ENCODE data around the gene TACC2. TPM values are rescaled to one million over a fixed set of nuclear protein-coding genes. Genes with fewer than 3 reads are reported as not detected.
"Not testable (repeated sequence)": the region's sequence is repeated elsewhere in the genome, so short reads cannot be mapped to it uniquely, and the experiment has no call there.

Gene TACC2
- total RNA-seq, 1 donor from 2014 or later, result 10.6 TPM

GRCh38 chr10:121983852-121984251, 5.1 kb upstream of the TACC2 start:
- DNase-seq (ENCODE audit: low spot score), result no peak

DNA sequence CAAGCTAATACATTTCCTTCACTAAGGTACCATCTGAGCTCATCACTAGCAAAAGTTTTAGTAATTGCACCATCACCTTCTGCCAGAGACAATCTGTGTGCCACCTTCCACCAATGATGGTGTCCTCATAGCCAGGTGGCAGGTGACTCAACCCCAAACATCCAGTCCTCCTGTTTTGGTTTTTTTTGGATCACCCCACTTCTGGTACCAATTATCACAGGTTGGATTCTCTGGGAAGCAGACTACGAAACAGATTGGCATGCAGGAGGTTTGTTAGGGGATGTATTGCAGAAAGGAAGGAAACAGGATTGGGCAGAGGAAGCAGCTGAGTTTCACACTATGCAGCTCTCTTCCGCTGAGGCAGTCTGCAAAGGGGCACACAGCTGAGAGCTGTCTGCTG, 4.5 kb upstream of the TACC2 start:
- no peak for DNase-seq (ENCODE audit: low spot score)

DNA sequence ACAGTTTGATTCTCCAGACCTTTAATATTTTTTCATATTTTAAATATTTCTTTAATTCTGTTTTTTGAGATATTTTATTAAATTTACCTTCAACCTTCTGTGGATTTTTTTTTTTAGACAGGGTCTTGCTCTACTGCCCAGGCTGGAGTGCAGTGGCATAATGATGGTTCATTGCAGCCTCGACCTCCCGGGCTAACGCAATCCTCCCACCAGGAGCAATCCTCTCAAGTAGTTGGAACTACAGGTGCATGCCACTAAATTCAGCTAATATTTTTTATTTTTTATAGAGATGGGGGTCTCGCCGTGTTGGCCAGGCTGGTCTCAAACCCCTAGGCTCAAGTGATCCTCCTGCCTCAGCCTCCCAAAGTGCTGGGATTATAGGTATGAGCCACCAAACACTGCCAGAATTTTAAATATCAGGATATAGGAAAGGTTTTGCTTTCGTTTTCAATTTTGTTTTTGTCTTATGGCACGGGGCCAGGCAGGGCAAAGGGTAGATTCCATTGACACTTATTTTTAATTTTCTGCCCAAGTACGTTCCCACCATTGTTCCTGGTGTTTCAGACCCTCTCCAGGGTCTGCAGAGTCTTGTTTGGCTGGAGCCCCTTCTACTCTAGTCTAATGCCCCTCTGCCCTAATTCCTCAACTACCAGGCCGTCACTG, 1.2 kb downstream of the TACC2 start:
- no peak for DNase-seq (ENCODE audit: low spot score)

- not testable (repeated sequence) for DNase-seq (ENCODE audit: low spot score)
Measured at GRCh38 chr10:121991727-121992126, 2.8 kb downstream of the TACC2 start.

DNA sequence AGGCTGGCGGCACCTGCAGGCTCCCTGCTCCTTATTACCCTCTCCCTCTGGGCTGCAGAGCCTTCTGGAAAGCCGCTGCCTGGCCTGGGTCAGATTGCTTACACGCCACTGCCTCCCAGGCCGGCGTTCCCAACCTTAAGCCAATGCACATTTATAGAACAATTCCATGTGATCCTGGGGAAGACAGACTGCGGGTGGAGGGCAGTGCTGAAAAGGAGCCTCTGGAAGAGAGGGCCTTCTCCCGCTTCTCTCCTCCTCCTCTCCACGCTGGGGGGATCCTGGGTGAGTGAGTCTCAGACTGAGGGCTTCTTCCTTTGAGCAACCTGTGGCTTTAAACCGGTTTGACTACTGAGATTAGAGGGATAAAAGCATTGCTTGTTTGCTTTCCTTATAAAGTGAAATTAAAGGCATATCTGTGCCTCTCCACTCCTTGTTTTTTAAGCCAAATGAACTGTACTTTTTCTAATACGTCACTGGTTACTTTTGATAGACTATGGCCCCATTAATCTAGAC, 5.5 kb downstream of the TACC2 start:
- peak; percentile 44 for DNase-seq (ENCODE audit: low spot score)

GRCh38 chr10:121998462-121998861, 9.5 kb downstream of the TACC2 start:
- no peak for DNase-seq (ENCODE audit: low spot score)

DNA sequence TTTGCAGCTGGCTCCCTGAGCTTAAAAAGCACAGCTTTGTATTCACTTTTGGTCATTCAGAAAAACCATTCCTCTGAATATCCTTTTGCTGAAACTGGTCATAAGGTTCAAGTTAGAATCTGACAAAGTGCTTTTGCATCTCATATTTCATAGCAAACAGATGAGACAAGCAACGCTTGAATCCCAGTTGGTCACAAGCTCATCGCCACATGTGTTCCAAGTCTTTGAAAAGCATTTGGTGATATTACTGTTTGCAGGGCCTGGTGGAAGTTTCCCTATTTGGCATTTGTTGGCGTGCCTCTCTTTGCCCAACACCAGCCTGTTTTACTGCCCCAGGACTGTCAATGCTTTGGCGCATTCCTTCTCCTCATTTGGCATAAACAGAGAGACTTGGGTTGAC, 10.3 kb downstream of the TACC2 start:
- no peak for DNase-seq (ENCODE audit: low spot score)

GRCh38 chr10:122001698-122002097, 12.7 kb downstream of the TACC2 start:
- no peak for DNase-seq (ENCODE audit: low spot score)

DNA sequence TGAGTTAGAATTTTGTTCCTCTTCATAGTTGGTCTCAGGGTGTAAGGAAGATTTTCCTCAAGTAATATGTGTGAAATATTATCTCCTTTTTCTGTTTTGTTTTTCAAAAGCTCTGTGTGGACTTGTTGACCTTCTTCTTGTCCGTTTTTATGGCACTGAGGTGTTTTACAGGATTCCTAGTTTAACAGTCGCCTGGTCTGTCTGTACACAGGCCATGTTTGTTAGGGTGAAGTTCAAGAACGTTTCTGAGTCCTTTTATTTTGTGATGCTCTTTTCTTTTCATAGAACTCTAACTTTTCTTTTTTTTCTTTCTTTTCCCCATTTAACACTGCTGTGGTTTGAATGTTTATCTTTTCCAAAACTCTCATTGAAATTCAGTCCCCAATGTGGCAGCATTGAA, 18.5 kb downstream of the TACC2 start:
- DNase-seq (ENCODE audit: low spot score), result no peak

DNA sequence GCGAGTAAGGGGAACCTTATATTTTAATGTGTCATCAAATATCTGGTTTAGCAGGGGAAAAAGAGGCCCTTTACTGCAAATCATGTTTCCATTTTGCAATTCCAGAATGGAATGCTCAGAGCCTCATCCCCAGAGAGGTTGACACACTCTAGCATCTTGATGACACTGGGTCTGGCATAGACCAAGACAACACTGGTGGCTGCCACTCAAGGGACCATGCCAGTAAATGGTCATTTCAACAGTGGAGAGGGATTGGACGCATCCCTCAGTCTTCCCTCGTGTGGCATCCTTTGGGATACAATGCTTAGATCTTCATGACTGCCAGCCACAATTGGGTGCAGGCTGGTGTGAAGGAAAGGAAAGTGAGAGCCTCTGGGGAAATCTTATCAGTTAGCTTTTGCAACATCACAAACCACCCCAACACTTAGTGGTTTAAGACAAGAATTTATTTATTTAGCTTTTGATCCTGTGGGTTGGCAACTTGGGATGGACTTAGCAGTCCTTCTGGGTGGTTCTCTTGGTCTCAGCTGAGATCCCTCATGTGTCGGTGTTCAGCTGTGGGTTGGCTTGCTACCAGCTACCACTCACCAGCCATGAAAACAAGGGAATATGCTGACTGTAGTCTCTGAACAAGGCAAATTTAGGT, 21.6 kb downstream of the TACC2 start:
- DNase-seq (ENCODE audit: low spot score), result no peak

GRCh38 chr10:122012731-122013130, 23.8 kb downstream of the TACC2 start:
- DNase-seq (ENCODE audit: low spot score), result no peak

GRCh38 chr10:122013311-122013780, 24.4 kb downstream of the TACC2 start:
- DNase-seq (ENCODE audit: low spot score), result no peak

GRCh38 chr10:122014652-122015248, 25.8 kb downstream of the TACC2 start:
- DNase-seq (ENCODE audit: low spot score), result no peak

- DNase-seq (ENCODE audit: low spot score), result not testable (repeated sequence)
Measured at GRCh38 chr10:122017926-122018325, 29.0 kb downstream of the TACC2 start.

- peak; percentile 24 for DNase-seq (ENCODE audit: low spot score)
Measured at GRCh38 chr10:122018491-122018890, 29.5 kb downstream of the TACC2 start.

DNA sequence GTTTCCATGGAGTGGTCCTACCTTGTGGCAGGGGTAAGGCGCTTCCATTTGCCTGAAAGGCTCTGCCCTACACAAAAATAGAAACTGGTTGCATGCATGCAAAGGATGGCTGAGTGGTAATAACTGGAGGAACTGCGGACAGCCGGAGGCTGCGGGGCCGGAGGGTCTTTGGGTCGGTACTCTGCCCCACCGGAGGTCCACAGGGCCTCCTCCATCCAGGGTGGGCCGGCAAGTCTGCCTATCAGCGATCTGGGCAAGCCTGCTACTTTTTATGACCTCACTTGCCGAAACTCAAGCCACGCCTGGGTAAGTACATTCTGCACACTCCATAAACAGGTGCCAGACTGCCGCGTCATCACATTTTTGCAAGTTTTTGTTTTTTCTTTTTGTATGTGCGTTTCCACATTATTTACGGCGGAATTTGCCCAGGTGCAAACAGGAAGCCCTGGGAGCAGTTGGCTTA, 30.0 kb downstream of the TACC2 start:
- no peak for DNase-seq (ENCODE audit: low spot score)

GRCh38 chr10:122019414-122019975, 30.5 kb downstream of the TACC2 start:
- DNase-seq (ENCODE audit: low spot score), result peak; percentile 9

- no peak for DNase-seq (ENCODE audit: low spot score)
Measured at GRCh38 chr10:122020226-122020625, 31.3 kb downstream of the TACC2 start.

GRCh38 chr10:122021379-122021778, 32.4 kb downstream of the TACC2 start:
- no peak for DNase-seq (ENCODE audit: low spot score)

- DNase-seq (ENCODE audit: low spot score), result no peak
Measured at GRCh38 chr10:122021828-122022227, 32.9 kb downstream of the TACC2 start.

GRCh38 chr10:122022276-122022675, 33.3 kb downstream of the TACC2 start:
- no peak for DNase-seq (ENCODE audit: low spot score)

- not testable (repeated sequence) for DNase-seq (ENCODE audit: low spot score)
Measured at GRCh38 chr10:122023257-122023656, 34.3 kb downstream of the TACC2 start.

All from umbilical cord (tissue), 2 donors.